Gastroesophageal sphincter (tissue), 3 donors: ENCODE measurements around the gene RPL10A.

Experiments
- POLR2A ChIP-seq, 2 donors: fragments of 450-650 bp; IDR thresholded peaks; one replicate each; pipeline ENCODE4 v1.6.1; 2017; ENCODE audit warnings: antibody characterized with exemption in 2 of 2, mild to moderate bottlenecking in 2 of 2, moderate library complexity in 1 of 2
- TF ChIP-seq, protein P1 (sequence below), 4 experiments: fragments of 200-600 bp in 2 of 4; fragments of 450-650 bp in 2 of 4; sonication (generic) in 1 of 4; IDR thresholded peaks; one replicate each; pipeline ENCODE4 v1.5.1; 2017 to 2019; ENCODE audit warnings: antibody characterized with exemption in 4 of 4, mild to moderate bottlenecking in 2 of 4, moderate library complexity in 2 of 4

DNA sequence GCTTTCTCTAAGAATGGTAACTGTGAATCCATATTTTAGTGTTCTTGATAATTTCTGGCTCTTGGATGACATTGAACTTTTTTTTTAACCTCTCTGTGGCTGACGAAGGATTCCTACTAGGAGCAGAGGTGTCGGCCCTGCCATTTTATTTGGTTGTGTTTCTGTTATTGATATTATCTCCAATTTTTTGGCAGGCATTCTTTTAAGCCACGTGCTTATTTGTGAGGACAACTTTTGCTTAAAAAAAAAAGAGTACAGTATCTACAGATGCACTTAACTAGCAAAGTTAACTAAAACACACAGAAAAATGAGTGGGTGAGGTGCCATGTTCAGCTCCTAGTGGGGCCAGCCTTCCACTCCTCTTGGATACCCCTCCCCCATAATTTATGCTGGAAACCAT lies 15.0 kb upstream of the RPL10A start:
- TF ChIP-seq, protein P1, sequence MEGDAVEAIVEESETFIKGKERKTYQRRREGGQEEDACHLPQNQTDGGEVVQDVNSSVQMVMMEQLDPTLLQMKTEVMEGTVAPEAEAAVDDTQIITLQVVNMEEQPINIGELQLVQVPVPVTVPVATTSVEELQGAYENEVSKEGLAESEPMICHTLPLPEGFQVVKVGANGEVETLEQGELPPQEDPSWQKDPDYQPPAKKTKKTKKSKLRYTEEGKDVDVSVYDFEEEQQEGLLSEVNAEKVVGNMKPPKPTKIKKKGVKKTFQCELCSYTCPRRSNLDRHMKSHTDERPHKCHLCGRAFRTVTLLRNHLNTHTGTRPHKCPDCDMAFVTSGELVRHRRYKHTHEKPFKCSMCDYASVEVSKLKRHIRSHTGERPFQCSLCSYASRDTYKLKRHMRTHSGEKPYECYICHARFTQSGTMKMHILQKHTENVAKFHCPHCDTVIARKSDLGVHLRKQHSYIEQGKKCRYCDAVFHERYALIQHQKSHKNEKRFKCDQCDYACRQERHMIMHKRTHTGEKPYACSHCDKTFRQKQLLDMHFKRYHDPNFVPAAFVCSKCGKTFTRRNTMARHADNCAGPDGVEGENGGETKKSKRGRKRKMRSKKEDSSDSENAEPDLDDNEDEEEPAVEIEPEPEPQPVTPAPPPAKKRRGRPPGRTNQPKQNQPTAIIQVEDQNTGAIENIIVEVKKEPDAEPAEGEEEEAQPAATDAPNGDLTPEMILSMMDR (IDR thresholded peaks at IDR 0.05): no peak
- TF ChIP-seq POLR2A (IDR thresholded peaks at IDR 0.05): no peak
